HG02970 (cell line): ENCODE measurements around the gene MBNL1.

Experiments
- ATAC-seq: cut with Tn5 transposase; IDR thresholded peaks from one replicate; pipeline ENCODE4 v1.9.1; 2021; ENCODE audit warnings: mild to moderate bottlenecking, moderate library complexity, moderate number of reproducible peaks; ENCODE audit not compliant: unreplicated experiment, low FRiP score

The MBNL1 gene

DNA sequence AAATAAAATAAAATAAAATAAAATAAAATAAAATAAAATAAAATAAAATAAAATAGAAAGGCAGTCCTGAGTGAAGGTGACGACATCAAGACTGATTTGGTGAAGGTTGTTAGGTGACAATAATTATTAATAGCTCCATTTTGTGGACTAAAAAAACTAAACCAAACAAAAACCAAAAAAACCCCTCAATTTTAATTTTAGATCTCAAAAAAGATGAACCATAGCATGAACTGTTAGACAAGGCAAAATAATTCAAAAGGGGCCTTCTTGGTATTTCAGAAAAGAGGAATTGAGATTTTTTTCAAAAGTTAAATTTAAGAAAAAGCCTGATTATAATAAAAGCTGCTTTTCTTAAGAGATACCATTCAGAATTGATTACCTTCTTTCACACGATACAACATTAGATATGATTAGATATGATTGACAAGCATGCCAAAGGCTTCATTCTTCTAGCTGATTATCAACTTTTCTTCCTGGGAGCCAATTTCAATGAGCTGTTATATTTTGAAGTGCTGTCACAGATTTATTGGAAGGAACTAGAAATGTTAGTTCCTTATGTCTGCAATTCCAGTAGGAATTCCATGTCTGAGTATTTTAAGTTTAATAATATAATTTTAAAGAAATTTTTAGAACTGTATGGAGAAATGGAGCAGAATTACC, 244.7 kb downstream of the MBNL1 start:
- no peak for ATAC-seq
